HepG2 (cell line): ENCODE results near the gene HSDL1. TPM values are rescaled to one million over a fixed set of nuclear protein-coding genes. Genes with fewer than 3 reads are reported as not detected.
A peak's percentile ranks its signal among the peaks of the same experiment; 100 is the strongest.

Experiments used
- AHDC1 ChIP-seq: sonication (generic); formaldehyde crosslinking; IDR thresholded peaks from 2 replicates; pipeline ENCODE4 v1.5.1; 2020; ENCODE audit warnings: mild to moderate bottlenecking, missing genetic modification reagents, borderline replicate concordance
- CBFB ChIP-seq: sonication (generic); formaldehyde crosslinking; IDR thresholded peaks from 2 replicates; pipeline ENCODE4 v1.4.0; 2020; ENCODE audit warnings: missing genetic modification reagents
- DMTF1 ChIP-seq: sonication (generic); formaldehyde crosslinking; IDR thresholded peaks from 2 replicates; pipeline ENCODE4 v1.4.0; 2020; ENCODE audit warnings: mild to moderate bottlenecking, missing genetic modification reagents
- FOXM1 ChIP-seq: sonication (generic); formaldehyde crosslinking; IDR thresholded peaks from 2 replicates; pipeline ENCODE4 v1.5.0; 2020; ENCODE audit warnings: missing genetic modification reagents
- FOXP1 ChIP-seq, 2 experiments: fragments of 450-650 bp in 1 of 2; IDR thresholded peaks; 2 replicates each; pipeline ENCODE4 v1.6.1; 2017 to 2018; ENCODE audit warnings: antibody characterized with exemption in 1 of 2
- HMG20B ChIP-seq: conservative IDR thresholded peaks from 2 replicates; pipeline ENCODE4 v1.6.1; 2016; ENCODE audit warnings: missing genetic modification reagents, missing compliant biosample characterization
- KAT2B ChIP-seq: fragments of 150-350 bp; IDR thresholded peaks from 2 replicates; pipeline ENCODE4 v1.6.1; 2014; ENCODE audit warnings: low read depth, low read length, borderline replicate concordance
- NR0B2 ChIP-seq: sonication (generic); formaldehyde crosslinking; IDR thresholded peaks from 2 replicates; pipeline ENCODE4 v1.4.0; 2020; ENCODE audit warnings: mild to moderate bottlenecking, missing genetic modification reagents
- RXRB ChIP-seq: IDR thresholded peaks from 2 replicates; pipeline ENCODE4 v1.6.1; 2016; ENCODE audit warnings: borderline replicate concordance, missing genetic modification reagents, missing compliant biosample characterization
- SMC3 ChIP-seq: IDR thresholded peaks from 2 replicates; pipeline ENCODE4 v1.6.1; 2011; ENCODE audit warnings: low read length, improper control_type of control experiment
- THAP8 ChIP-seq: sonication (generic); formaldehyde crosslinking; IDR thresholded peaks from 2 replicates; pipeline ENCODE4 v1.5.1; 2020; ENCODE audit warnings: missing genetic modification reagents, mild to moderate bottlenecking, borderline replicate concordance
- ZNF468 ChIP-seq: sonication (generic); formaldehyde crosslinking; IDR thresholded peaks from 2 replicates; pipeline ENCODE4 v1.8.0; 2022; ENCODE audit warnings: mild to moderate bottlenecking, moderate library complexity, missing genetic modification reagents
- polyA plus RNA-seq, 8 experiments: library from polyadenylated mRNA; depleted of rRNA in 3 of 8; stranded (reverse) in 7 of 8; unstranded in 1 of 8; fragments of >200 nt; fragmentation: Illumina TruSeq in 4 of 8; extraction: Trizol in 4 of 8; gene quantifications; 2 replicates each; pipeline versions ENCODE4 v1.2.1 to v1.2.3, GENCODE V29; 2011 to 2016; ENCODE audit warnings: low read depth in 4 of 8, missing spikeins in 1 of 8, mixed read lengths in 1 of 8; ENCODE audit not compliant: insufficient read depth in 1 of 8
- total RNA-seq, 5 experiments: library from RNA; depleted of rRNA; stranded (reverse); fragments of >200 nt; fragmentation: Illumina TruSeq; extraction: Trizol; gene quantifications; 2 replicates each; pipeline ENCODE4 v1.2.3, GENCODE V29; 2016; ENCODE audit warnings: low read depth in 1 of 5
- TF ChIP-seq, protein P1 (sequence below): sonication (generic); formaldehyde crosslinking; IDR thresholded peaks from 2 replicates; pipeline ENCODE4 v1.5.0; 2020; ENCODE audit warnings: mild to moderate bottlenecking, missing genetic modification reagents
- TF ChIP-seq, protein P2 (sequence below): sonication (generic); formaldehyde crosslinking; IDR thresholded peaks from 2 replicates; pipeline ENCODE4 v1.4.0; 2020; ENCODE audit warnings: missing genetic modification reagents

The HSDL1 gene
- total and polyA plus RNA-seq, 2 of the 13 experiments (the other 11 are each of a cell fraction or from before 2014, with no cell fraction given) = 49.2 to 49.7 TPM

DNA sequence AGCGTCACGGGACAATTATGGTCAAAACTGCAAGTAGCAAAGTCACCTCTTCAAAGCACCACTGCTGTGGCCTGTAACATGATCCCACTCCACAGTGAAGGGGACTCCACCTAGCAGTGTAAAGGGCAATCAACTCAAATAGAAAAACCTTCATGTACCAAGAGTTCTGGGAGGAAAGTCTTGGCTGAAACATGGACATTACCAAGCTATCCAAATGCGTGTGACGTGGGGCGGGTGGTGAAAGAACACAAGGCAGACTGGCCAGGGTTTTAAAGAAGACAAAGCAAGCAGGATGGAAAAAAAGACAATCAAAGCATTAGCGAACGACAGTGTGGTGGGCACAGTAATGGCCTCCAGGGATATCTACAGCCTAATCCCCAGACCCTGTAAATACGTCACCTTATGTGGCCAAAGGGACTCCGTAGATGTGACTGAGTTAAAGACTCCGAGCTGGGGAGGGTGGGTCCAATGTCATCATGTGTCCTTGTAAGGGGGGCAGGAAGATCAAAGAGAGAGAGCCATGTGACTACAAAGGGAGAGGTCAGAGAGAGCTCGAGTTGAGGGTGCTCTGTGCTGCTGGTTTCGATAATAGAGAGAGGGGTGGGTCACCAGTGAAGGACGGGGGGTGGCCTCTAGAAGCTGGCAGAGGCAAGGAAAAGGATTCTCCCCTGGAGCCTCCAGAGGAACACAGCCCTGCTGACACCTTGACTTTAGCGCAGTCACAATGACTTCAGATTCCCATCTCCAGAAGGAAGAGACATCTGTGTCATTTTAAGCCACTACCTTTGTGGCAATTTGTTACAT lies 6.0 kb downstream of the HSDL1 start (continued):
- TF ChIP-seq AHDC1 = peak; percentile 66; the same call in 1 of the 2 replicates
- TF ChIP-seq, protein P1, sequence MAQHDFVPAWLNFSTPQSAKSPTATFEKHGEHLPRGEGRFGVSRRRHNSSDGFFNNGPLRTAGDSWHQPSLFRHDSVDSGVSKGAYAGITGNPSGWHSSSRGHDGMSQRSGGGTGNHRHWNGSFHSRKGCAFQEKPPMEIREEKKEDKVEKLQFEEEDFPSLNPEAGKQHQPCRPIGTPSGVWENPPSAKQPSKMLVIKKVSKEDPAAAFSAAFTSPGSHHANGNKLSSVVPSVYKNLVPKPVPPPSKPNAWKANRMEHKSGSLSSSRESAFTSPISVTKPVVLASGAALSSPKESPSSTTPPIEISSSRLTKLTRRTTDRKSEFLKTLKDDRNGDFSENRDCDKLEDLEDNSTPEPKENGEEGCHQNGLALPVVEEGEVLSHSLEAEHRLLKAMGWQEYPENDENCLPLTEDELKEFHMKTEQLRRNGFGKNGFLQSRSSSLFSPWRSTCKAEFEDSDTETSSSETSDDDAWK (CRISPR knock-in tag) = no peak
- no peak for TF ChIP-seq NR0B2 (CRISPR knock-in tag)
- no peak for TF ChIP-seq SMC3
- no peak for TF ChIP-seq THAP8 (CRISPR knock-in tag)
- TF ChIP-seq, protein P2, sequence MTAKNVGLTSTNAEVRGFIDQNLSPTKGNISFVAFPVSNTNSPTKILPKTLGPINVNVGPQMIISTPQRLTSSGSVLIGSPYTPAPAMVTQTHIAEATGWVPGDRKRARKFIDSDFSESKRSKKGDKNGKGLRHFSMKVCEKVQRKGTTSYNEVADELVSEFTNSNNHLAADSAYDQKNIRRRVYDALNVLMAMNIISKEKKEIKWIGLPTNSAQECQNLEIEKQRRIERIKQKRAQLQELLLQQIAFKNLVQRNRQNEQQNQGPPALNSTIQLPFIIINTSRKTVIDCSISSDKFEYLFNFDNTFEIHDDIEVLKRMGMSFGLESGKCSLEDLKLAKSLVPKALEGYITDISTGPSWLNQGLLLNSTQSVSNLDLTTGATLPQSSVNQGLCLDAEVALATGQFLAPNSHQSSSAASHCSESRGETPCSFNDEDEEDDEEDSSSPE (CRISPR knock-in tag) = no peak
- TF ChIP-seq KAT2B = no peak
- TF ChIP-seq CBFB (CRISPR knock-in tag) = no peak
- 0 out of 2 replicates have a peak, but pooled peaks have one; percentile 55 for TF ChIP-seq HMG20B
- TF ChIP-seq FOXP1 (IDR thresholded peaks at IDR 0.05) = no peak
- TF ChIP-seq FOXP1 (CRISPR knock-in tag; IDR thresholded peaks at IDR 0.05) = peak; percentile 58; the same call in 1 of the 2 replicates
- no peak for TF ChIP-seq DMTF1
- no peak for TF ChIP-seq ZNF468
- no peak for TF ChIP-seq FOXM1 (CRISPR knock-in tag)
- TF ChIP-seq RXRB (CRISPR knock-in tag) = peak; percentile 71
